T47D (cell line): ENCODE measurements around the gene SLC22A1.
"Not testable (repeated sequence)": the region's sequence is repeated elsewhere in the genome, so short reads cannot be mapped to it uniquely, and the experiment has no call there.

Source experiments
- DNase-seq, 2 experiments: peaks; one replicate each; pipeline versions ENCODE4 v3.0.0 to v3.0.0-alpha.2; 2011 to 2012; ENCODE audit warnings: low read depth in 1 of 2, low spot score in 1 of 2
- JUND ChIP-seq: IDR thresholded peaks from 2 replicates; pipeline ENCODE4 v1.6.1; 2012; ENCODE audit warnings: low read depth
- in situ Hi-C: cut with HindIII; loops from 2 replicates; pipeline ENCODE4 v1.10.0; 2016; ENCODE audit warnings: low sequenced_read_pairs, low pct_unique_long_range_greater_than_20kb

Gene SLC22A1

GRCh38 chr6:160102956-160103824 lies 18.4 kb upstream of the SLC22A1 start:
- TF ChIP-seq JUND, result no peak
- peak; percentile 14 to 32 for DNase-seq
- in situ Hi-C loops, result no loop called here

- in situ Hi-C loops, result no loop called here
- no peak for DNase-seq
- TF ChIP-seq JUND, result no peak
These were observed 17.9 kb upstream of the SLC22A1 start for GRCh38 chr6:160103825-160104100.

- no peak for TF ChIP-seq JUND
- no peak for DNase-seq
- in situ Hi-C loops, result no loop called here
These were observed 16.6 kb upstream of the SLC22A1 start for GRCh38 chr6:160104821-160105517.

- no peak for TF ChIP-seq JUND
- in situ Hi-C loops, result no loop called here
- no peak for DNase-seq
These were observed 15.6 kb upstream of the SLC22A1 start for GRCh38 chr6:160106010-160106409.

DNA sequence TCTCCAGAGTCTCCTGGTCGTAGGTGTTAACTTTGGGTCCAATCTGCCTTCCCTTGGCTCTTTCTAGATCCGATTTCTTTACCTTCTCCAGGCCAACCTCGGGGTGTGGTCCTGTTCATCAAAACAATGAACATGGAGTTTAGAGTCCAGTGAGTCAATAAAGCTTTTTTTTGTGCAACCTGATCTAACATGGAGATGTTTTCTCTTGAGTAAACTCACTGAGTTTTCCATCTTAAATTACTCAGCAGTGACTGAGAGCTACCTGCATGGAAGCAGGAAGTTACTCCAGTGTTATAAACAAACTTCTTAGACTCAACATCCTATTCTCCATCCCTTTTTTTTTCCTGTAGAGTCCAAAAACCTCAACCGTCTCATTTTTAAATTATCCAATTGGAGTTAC lies 14.9 kb upstream of the SLC22A1 start:
- no peak for TF ChIP-seq JUND
- in situ Hi-C loops, result no loop called here
- no peak for DNase-seq

DNA sequence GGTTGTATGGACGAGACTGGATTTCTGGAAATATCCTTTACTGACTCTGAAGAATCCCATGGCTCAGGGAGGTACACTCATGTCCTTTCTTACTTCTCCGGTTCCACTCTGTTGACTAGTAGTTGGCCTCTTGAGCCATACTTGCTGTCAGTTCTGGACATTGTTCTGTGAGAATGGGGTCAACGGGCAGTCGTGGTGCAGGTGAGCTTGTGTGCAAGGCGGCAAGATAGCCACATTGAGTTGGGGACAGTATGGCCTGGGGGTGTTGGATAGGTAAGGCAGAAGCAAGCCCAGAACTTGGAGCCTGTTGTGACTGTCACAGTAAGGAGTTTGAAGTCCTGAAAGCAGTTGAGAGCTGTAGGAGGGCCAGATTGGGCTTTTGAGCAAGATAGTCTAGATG lies 13.5 kb upstream of the SLC22A1 start:
- no peak for DNase-seq
- in situ Hi-C loops, result no loop called here
- TF ChIP-seq JUND, result no peak

GRCh38 chr6:160110586-160111123 lies 11.0 kb upstream of the SLC22A1 start:
- in situ Hi-C loops, result no loop called here
- no peak for DNase-seq
- TF ChIP-seq JUND, result no peak

GRCh38 chr6:160111806-160112205 lies 9.8 kb upstream of the SLC22A1 start:
- no peak for DNase-seq
- in situ Hi-C loops, result no loop called here

GRCh38 chr6:160112628-160113299 lies 8.9 kb upstream of the SLC22A1 start:
- no peak for DNase-seq
- in situ Hi-C loops, result no loop called here
- no peak for TF ChIP-seq JUND

More at GRCh38 chr6:160111806-160112205, 9.8 kb upstream of the SLC22A1 start:
- no peak for TF ChIP-seq JUND

DNA sequence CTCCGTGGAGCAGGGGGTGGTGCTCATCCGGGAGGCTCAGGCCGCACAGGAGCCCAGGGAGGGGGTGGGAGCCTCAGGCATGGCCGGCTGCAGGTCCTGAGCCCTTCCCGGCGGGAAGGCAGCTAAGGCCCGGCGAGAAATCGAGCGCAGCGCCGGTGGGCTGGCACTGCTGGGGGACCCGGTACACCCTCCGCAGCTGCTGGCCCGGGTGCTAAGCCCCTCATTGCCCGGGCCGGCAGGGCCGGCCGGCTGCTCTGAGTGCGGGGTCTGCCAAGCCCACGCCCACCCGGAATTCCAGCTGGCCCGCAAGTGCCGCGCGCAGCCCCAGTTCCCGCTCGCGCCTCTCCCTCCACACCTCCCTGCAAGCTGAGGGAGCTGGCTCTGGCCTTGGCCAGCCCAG lies 7.1 kb upstream of the SLC22A1 start:
- in situ Hi-C loops, DNase-seq: not testable (repeated sequence)

DNA sequence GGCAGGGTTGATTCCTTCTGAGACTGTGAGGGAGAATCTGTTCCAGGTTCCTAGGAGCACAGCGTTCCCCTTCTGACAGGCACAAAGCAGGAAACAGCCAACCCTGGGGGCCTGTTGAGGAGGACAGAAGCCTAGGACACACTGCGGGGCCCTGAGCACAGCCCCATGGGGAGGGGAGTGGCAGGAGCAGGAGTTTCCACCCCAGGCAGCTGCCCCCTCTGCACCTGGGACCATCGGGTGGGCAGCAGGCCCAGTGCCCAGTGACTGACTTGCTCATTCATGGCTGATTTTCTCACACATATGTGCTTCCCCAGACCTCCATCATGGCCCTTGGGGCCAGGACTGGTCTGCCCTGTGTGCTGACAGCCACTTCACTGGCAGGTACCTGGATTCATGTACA lies 6.2 kb upstream of the SLC22A1 start:
- in situ Hi-C loops, result no loop called here
- no peak for TF ChIP-seq JUND

DNA sequence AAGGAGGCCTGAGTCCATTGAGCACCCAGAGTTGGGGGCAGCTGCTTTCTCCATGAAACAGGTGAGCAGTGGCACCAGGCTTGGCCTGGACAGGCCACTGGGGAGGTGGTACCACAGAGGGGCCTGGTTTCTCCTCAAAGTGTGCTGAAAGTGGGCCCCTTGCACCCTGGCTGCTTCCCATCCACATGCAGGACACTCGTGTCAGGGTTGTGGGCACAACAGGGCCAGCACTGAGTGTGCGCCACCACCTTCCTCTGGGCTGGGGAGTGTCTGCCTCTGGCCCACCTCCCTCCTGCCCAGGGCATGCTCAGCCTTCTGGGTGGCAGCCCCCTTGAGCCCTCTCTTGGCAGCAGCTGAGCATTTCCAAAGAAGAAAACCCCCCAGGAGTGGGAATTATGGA lies 5.2 kb upstream of the SLC22A1 start:
- in situ Hi-C loops, result no loop called here
- no peak for TF ChIP-seq JUND
- no peak for DNase-seq

More for the DNA sequence above, 6.2 kb upstream of the SLC22A1 start:
- no peak for DNase-seq

DNA sequence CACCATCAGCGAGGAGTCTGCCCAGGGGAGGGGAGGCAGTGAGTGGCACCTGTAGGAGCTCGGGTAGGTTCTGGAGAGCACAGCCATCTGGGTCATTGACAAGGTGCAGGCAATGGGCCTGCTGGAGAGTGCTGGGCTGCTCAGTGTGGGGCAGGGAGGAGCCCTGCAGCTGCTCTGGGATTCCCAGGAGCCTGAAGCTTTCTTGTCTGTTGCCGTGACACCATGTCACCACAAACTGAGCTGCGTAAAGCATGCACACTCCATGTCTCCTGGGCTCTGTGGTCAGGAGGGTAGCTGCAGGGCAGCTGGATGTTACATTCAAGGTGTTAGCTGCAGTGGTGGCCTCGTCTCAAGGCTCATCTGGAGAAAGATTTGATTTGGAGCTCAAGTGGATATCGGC lies 4.5 kb upstream of the SLC22A1 start:
- no peak for TF ChIP-seq JUND
- in situ Hi-C loops, result no loop called here
- DNase-seq, result no peak
